Fibroblast of lung (primary cell): ENCODE data around the gene SLC9B2. TPM values are rescaled to one million over a fixed set of nuclear protein-coding genes. Genes with fewer than 3 reads are reported as not detected.
"Not testable (repeated sequence)": the region's sequence is repeated elsewhere in the genome, so short reads cannot be mapped to it uniquely, and the experiment has no call there.

Experiments
- DNase-seq, 2 donors: peaks; one replicate each; pipeline versions ENCODE4 v3.0.0 to v3.0.0-alpha.2; 2010; ENCODE audit warnings: low read depth in 2 of 2
- H2AFZ ChIP-seq: 2 replicates; pipeline ENCODE4 v1.5.1; 2012; ENCODE audit warnings: low read length, control low read depth, inconsistent platforms
- H3K27ac ChIP-seq: 2 replicates; pipeline ENCODE4 v1.5.1; 2011; ENCODE audit warnings: low read length, control low read depth; ENCODE audit not compliant: insufficient read depth
- H3K27me3 ChIP-seq: 2 replicates; pipeline ENCODE4 v1.5.1; 2011; ENCODE audit warnings: mild to moderate bottlenecking, low read length; ENCODE audit not compliant: control insufficient read depth, insufficient read depth
- H3K36me3 ChIP-seq: 2 replicates; pipeline ENCODE4 v1.5.1; 2011; ENCODE audit warnings: low read length; ENCODE audit not compliant: control insufficient read depth, insufficient read depth
- H3K4me1 ChIP-seq: 2 replicates; pipeline ENCODE4 v1.5.1; 2011; ENCODE audit warnings: low read length; ENCODE audit not compliant: control insufficient read depth, insufficient read depth; ENCODE audit errors: extremely low read depth
- H3K4me2 ChIP-seq: 2 replicates; pipeline ENCODE4 v1.5.1; 2011; ENCODE audit warnings: low read length, control low read depth; ENCODE audit not compliant: insufficient read depth; ENCODE audit errors: extremely low read depth
- H3K4me3 ChIP-seq, 4 experiments: fragments of 200-600 bp in 1 of 4; sonication (generic) in 1 of 4; replicated peaks in 1 of 4; 2 replicates each; pipeline ENCODE4 v1.5.1; 2011 to 2016; ENCODE audit warnings: low read length in 4 of 4, low read depth in 3 of 4, mild to moderate bottlenecking in 3 of 4, control low read depth in 2 of 4, inconsistent platforms in 1 of 4, mixed read lengths in 1 of 4; ENCODE audit not compliant: insufficient read depth in 1 of 4; ENCODE audit errors: control extremely low read depth in 1 of 4
- H3K79me2 ChIP-seq: 2 replicates; pipeline ENCODE4 v1.5.1; 2012; ENCODE audit warnings: mild to moderate bottlenecking, low read length, inconsistent platforms; ENCODE audit not compliant: control insufficient read depth, insufficient read depth
- H3K9ac ChIP-seq: 2 replicates; pipeline ENCODE4 v1.5.1; 2011; ENCODE audit warnings: mild to moderate bottlenecking, low read length, control low read depth; ENCODE audit not compliant: insufficient read depth
- H3K9me3 ChIP-seq: 2 replicates; pipeline ENCODE4 v1.5.1; 2012; ENCODE audit warnings: low read depth, low read length; ENCODE audit not compliant: control insufficient read depth, insufficient read depth
- H4K20me1 ChIP-seq: 2 replicates; pipeline ENCODE4 v1.5.1; 2011; ENCODE audit warnings: low read length; ENCODE audit not compliant: control insufficient read depth, insufficient read depth; ENCODE audit errors: extremely low read depth
- CTCF ChIP-seq, 2 donors: IDR thresholded peaks in 1 of 2; conservative IDR thresholded peaks in 1 of 2; 1 replicate in 1 of 2; 2 replicates in 1 of 2; pipeline ENCODE4 v1.5.1; 2011 to 2012; ENCODE audit warnings: low read length in 2 of 2, control low read depth in 1 of 2, inconsistent platforms in 1 of 2, low read depth in 1 of 2, mild to moderate bottlenecking in 1 of 2
- EZH2 ChIP-seq: IDR thresholded peaks from 2 replicates; pipeline ENCODE4 v1.5.1; 2012; ENCODE audit warnings: low read length, control low read depth, mild to moderate bottlenecking; ENCODE audit errors: missing control alignments
- polyA plus RNA-seq, 2 donors: library from polyadenylated mRNA; depleted of rRNA in 1 of 2; stranded (reverse) in 1 of 2; unstranded in 1 of 2; fragments of >200 nt; gene quantifications; 2 replicates each; pipeline ENCODE4 v1.2.1, GENCODE V29; 2011 to 2012; ENCODE audit warnings: missing spikeins in 1 of 2
- total RNA-seq: library from RNA; depleted of rRNA; stranded (reverse); fragments of >200 nt; gene quantifications from 2 replicates; pipeline ENCODE4 v1.2.1, GENCODE V29; 2014

The SLC9B2 gene
- total and polyA plus RNA-seq, 2 donors (not counting 1 experiment from before 2014, with no cell fraction given): 14.8 to 17.5 TPM

GRCh38 chr4:103008875-103009729 lies 67.5 kb downstream of the SLC9B2 start:
- H3K27ac ChIP-seq: no peak overlapping the region
- DNase-seq: peak; percentile 53 to 87
- H3K4me1 ChIP-seq: no peaks in the 10 kb centered on the region
- no peak overlapping the region for H3K4me3 ChIP-seq
- H4K20me1 ChIP-seq: no peaks in the 10 kb centered on the region
- H3K9me3 ChIP-seq: no peaks in the 10 kb centered on the region
- H3K9ac ChIP-seq: no peak overlapping the region
- H3K79me2 ChIP-seq: no peaks in the 10 kb centered on the region
- H3K36me3 ChIP-seq: no peaks in the 10 kb centered on the region
- no peaks in the 10 kb centered on the region for H3K27me3 ChIP-seq
- no peak overlapping the region for H2AFZ ChIP-seq
- peak; percentile 60 to 70 for TF ChIP-seq CTCF (conservative IDR thresholded peaks at IDR 0.05 in 1 of 2, IDR thresholded peaks at IDR 0.05 in 1 of 2; ENCODE audit: low read depth in 1 of 2, low read length in 2 of 2)
- TF ChIP-seq EZH2: no peak
- no peak overlapping the region for H3K4me2 ChIP-seq

GRCh38 chr4:103002551-103002950 lies 74.0 kb downstream of the SLC9B2 start:
- peak; percentile 27 to 34 for DNase-seq
- H3K9me3 ChIP-seq: no peaks in the 10 kb centered on the region
- TF ChIP-seq EZH2 (no peak), CTCF (conservative IDR thresholded peaks at IDR 0.05 in 1 of 2, IDR thresholded peaks at IDR 0.05 in 1 of 2; ENCODE audit: low read depth in 1 of 2, low read length in 2 of 2) (no peak)
- no peak overlapping the region for H3K27ac ChIP-seq
- H2AFZ ChIP-seq: no peak overlapping the region
- H3K4me3 ChIP-seq: no peak overlapping the region
- no peaks in the 10 kb centered on the region for H3K79me2 ChIP-seq
- H4K20me1 ChIP-seq: no peaks in the 10 kb centered on the region
- H3K27me3 ChIP-seq: no peaks in the 10 kb centered on the region
- H3K4me2 ChIP-seq: no peak overlapping the region
- no peaks in the 10 kb centered on the region for H3K36me3 ChIP-seq
- H3K9ac ChIP-seq: no peak overlapping the region
- H3K4me1 ChIP-seq: no peaks in the 10 kb centered on the region

- H2AFZ ChIP-seq: no peak overlapping the region
- no peaks in the 10 kb centered on the region for H3K27me3 ChIP-seq
- H3K4me1 ChIP-seq: no peaks in the 10 kb centered on the region
- H3K79me2 ChIP-seq: no peaks in the 10 kb centered on the region
- H3K9ac ChIP-seq: no peak overlapping the region
- H3K4me2 ChIP-seq: no peak overlapping the region
- no peak overlapping the region for H3K4me3 ChIP-seq
- no peak for DNase-seq
- no peaks in the 10 kb centered on the region for H4K20me1 ChIP-seq
- no peak overlapping the region for H3K27ac ChIP-seq
- TF ChIP-seq EZH2 (no peak), CTCF (conservative IDR thresholded peaks at IDR 0.05 in 1 of 2, IDR thresholded peaks at IDR 0.05 in 1 of 2; ENCODE audit: low read depth in 1 of 2, low read length in 2 of 2) (no peak)
- no peaks in the 10 kb centered on the region for H3K36me3 ChIP-seq
- no peaks in the 10 kb centered on the region for H3K9me3 ChIP-seq
Observed at GRCh38 chr4:102994803-102995202, 81.8 kb downstream of the SLC9B2 start.

- H3K36me3 ChIP-seq, H3K9ac ChIP-seq, H3K4me2 ChIP-seq, DNase-seq, H3K4me1 ChIP-seq, H3K27me3 ChIP-seq, H3K4me3 ChIP-seq, H3K79me2 ChIP-seq, H3K9me3 ChIP-seq, H3K27ac ChIP-seq, H2AFZ ChIP-seq, H4K20me1 ChIP-seq: not testable (repeated sequence)
Observed at GRCh38 chr4:102993985-102994384, 82.6 kb downstream of the SLC9B2 start.
